ENCODE results near the gene MAP3K9.

DNA sequence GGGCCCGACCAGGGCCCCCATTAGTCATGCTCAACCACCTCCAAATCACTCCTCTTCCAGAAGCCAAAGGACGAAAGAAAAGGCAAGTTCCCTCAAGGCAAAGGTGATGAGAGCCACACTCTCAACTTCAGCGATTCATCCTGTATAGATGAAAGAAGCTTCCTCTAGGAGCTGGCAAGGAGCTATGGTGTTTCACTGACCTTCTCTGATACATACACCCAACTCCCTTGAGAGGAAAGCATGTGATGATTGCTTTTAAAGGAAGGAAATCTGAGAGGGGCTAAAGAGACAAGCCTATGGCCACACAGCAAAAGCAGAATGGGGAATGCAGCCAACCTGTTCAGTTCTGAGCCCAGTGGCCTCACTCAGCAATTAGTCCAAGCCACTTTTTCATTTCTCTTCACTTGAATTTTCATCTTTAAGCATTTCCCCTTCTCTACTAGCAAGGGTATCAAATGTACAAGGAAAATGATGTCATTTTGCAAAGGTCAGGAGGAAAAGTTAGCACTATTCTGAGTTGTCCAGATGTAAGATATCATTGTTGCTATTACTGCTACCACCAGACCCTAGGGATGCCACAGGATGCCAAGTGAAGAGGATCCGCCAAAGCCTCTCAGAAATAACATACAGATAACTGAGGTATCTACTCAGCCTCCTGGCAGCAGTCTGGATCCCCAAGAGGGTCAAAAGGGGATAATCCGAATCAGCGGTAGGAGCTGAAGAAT, 82.5 kb downstream of the MAP3K9 start:
- TF ChIP-seq, protein P1, sequence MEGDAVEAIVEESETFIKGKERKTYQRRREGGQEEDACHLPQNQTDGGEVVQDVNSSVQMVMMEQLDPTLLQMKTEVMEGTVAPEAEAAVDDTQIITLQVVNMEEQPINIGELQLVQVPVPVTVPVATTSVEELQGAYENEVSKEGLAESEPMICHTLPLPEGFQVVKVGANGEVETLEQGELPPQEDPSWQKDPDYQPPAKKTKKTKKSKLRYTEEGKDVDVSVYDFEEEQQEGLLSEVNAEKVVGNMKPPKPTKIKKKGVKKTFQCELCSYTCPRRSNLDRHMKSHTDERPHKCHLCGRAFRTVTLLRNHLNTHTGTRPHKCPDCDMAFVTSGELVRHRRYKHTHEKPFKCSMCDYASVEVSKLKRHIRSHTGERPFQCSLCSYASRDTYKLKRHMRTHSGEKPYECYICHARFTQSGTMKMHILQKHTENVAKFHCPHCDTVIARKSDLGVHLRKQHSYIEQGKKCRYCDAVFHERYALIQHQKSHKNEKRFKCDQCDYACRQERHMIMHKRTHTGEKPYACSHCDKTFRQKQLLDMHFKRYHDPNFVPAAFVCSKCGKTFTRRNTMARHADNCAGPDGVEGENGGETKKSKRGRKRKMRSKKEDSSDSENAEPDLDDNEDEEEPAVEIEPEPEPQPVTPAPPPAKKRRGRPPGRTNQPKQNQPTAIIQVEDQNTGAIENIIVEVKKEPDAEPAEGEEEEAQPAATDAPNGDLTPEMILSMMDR (IDR thresholded peaks at IDR 0.05; ENCODE audit: insufficient read depth, low read length, poor library complexity, severe bottlenecking), result no peak
- TF ChIP-seq EZH2phosphoT487 (conservative IDR thresholded peaks at IDR 0.05; ENCODE audit: low read length), result no peak
